Endothelial cell of umbilical vein (primary cell): Measurements from ENCODE around the gene MTSS2.

Source experiments
- CTCF ChIP-seq, 2 donors: IDR thresholded peaks; 1 replicate in 1 of 2; 2 replicates in 1 of 2; pipeline ENCODE4 v1.5.1; 2011; ENCODE audit warnings: low read length in 2 of 2, mild to moderate bottlenecking in 2 of 2, moderate library complexity in 2 of 2, control low read depth in 1 of 2, inconsistent platforms in 1 of 2, low read depth in 1 of 2; ENCODE audit not compliant: insufficient read depth in 1 of 2; ENCODE audit errors: extremely low read depth in 1 of 2
- EZH2 ChIP-seq: IDR thresholded peaks from 2 replicates; pipeline ENCODE4 v1.6.1; 2012; ENCODE audit warnings: borderline replicate concordance, low read depth, mild to moderate bottlenecking, moderate library complexity, low read length, inconsistent platforms; ENCODE audit not compliant: severe bottlenecking
- FOS ChIP-seq: IDR thresholded peaks from 2 replicates; pipeline ENCODE4 v1.6.1; 2011; ENCODE audit warnings: mild to moderate bottlenecking, low read length, moderate library complexity, borderline replicate concordance; ENCODE audit not compliant: insufficient read depth
- GATA2 ChIP-seq: IDR thresholded peaks from 2 replicates; pipeline ENCODE4 v1.7.0; 2011; ENCODE audit warnings: low read depth, mild to moderate bottlenecking, moderate library complexity, mixed read lengths, low read length; ENCODE audit not compliant: insufficient read length, insufficient read depth
- JUN ChIP-seq: IDR thresholded peaks from 2 replicates; pipeline ENCODE4 v1.6.1; 2011; ENCODE audit warnings: borderline replicate concordance, low read depth; ENCODE audit not compliant: insufficient read length, insufficient read depth
- MAX ChIP-seq: IDR thresholded peaks from 2 replicates; pipeline ENCODE4 v1.6.1; 2011; ENCODE audit not compliant: insufficient read depth, insufficient read length
- MYC ChIP-seq: IDR thresholded peaks from one replicate; pipeline ENCODE4 v1.6.1; 2011; ENCODE audit warnings: mild to moderate bottlenecking, low read depth, low read length
- POLR2A ChIP-seq: IDR thresholded peaks from 2 replicates; pipeline ENCODE4 v1.6.1; 2012; ENCODE audit warnings: low read depth, mild to moderate bottlenecking, control low read depth, low read length
- POLR2AphosphoS5 ChIP-seq: IDR thresholded peaks from 2 replicates; pipeline ENCODE4 v1.6.1; 2012; ENCODE audit warnings: low read depth, mild to moderate bottlenecking, control low read depth, low read length, moderate library complexity; ENCODE audit not compliant: insufficient read depth

GRCh38 chr16:70675851-70676513 is 9.9 kb downstream of the MTSS2 start:
- TF ChIP-seq CTCF (IDR thresholded peaks at IDR 0.05; ENCODE audit: extremely low read depth in 1 of 2, insufficient read depth in 1 of 2, low read depth in 1 of 2, low read length in 2 of 2) = no peak
- no peak for TF ChIP-seq MAX
- TF ChIP-seq POLR2AphosphoS5 = no peak
- TF ChIP-seq EZH2 = no peak
- no peak for TF ChIP-seq POLR2A
- TF ChIP-seq FOS = no peak
- TF ChIP-seq MYC = no peak
- TF ChIP-seq JUN = no peak
- no peak for TF ChIP-seq GATA2
